HG02642 (cell line): ENCODE measurements around the gene RGS1.

Experiments used
- ATAC-seq: cut with Tn5 transposase; IDR thresholded peaks from one replicate; pipeline ENCODE4 v1.9.1; 2021; ENCODE audit warnings: mild to moderate bottlenecking; ENCODE audit not compliant: unreplicated experiment, poor library complexity

Gene RGS1

GRCh38 chr1:192552760-192553191 lies 22.8 kb upstream of the RGS1 start:
- peak; percentile 35 for ATAC-seq

- no peak for ATAC-seq
Measured at GRCh38 chr1:192553741-192554140, 21.8 kb upstream of the RGS1 start.

- no peak for ATAC-seq
Measured at GRCh38 chr1:192554904-192555303, 20.7 kb upstream of the RGS1 start.

- no peak for ATAC-seq
Measured at GRCh38 chr1:192555399-192555798, 20.2 kb upstream of the RGS1 start.

- ATAC-seq: no peak
Measured at GRCh38 chr1:192557841-192558595, 17.6 kb upstream of the RGS1 start.

- ATAC-seq: peak; percentile 68
Measured at GRCh38 chr1:192559115-192560006, 16.2 kb upstream of the RGS1 start.

- ATAC-seq: no peak
Measured at GRCh38 chr1:192561301-192561700, 14.3 kb upstream of the RGS1 start.

GRCh38 chr1:192563129-192563528 lies 12.4 kb upstream of the RGS1 start:
- ATAC-seq: no peak

GRCh38 chr1:192564099-192564498 lies 11.5 kb upstream of the RGS1 start:
- ATAC-seq: no peak

GRCh38 chr1:192565946-192566345 lies 9.6 kb upstream of the RGS1 start:
- ATAC-seq: no peak

GRCh38 chr1:192566657-192567056 lies 8.9 kb upstream of the RGS1 start:
- no peak for ATAC-seq

- ATAC-seq: no peak
Measured at GRCh38 chr1:192568063-192568462, 7.5 kb upstream of the RGS1 start.

- no peak for ATAC-seq
Measured at GRCh38 chr1:192571668-192572067, 3.9 kb upstream of the RGS1 start.

GRCh38 chr1:192573499-192573898 lies 2.1 kb upstream of the RGS1 start:
- no peak for ATAC-seq

GRCh38 chr1:192574073-192574472 lies 1.5 kb upstream of the RGS1 start:
- no peak for ATAC-seq

- no peak for ATAC-seq
Measured at GRCh38 chr1:192576190-192577144, 894 bp downstream of the RGS1 start.

GRCh38 chr1:192577145-192578140 lies 1.9 kb downstream of the RGS1 start:
- ATAC-seq: no peak

GRCh38 chr1:192578144-192578909 lies 2.8 kb downstream of the RGS1 start:
- no peak for ATAC-seq
